Suppressor macrophage (primary cell): ENCODE data around the gene SLAMF7.

Experiments
- DNase-seq, 4 experiments: peaks; one replicate each; pipeline ENCODE4 v3.0.0-alpha.2; 2020 to 2022

SLAMF7 gene

GRCh38 chr1:160746836-160747500 is 7.9 kb downstream of the SLAMF7 start:
- no peak for DNase-seq

GRCh38 chr1:160747717-160748116 is 8.7 kb downstream of the SLAMF7 start:
- DNase-seq, result no peak

GRCh38 chr1:160748181-160748877 is 9.3 kb downstream of the SLAMF7 start:
- peak in 3 of 4 experiments; percentile 38 to 46 (median 38) for DNase-seq

GRCh38 chr1:160748878-160749269 is 9.8 kb downstream of the SLAMF7 start:
- DNase-seq, result peak; percentile 28 to 88 (median 70)

GRCh38 chr1:160750608-160751007 is 11.6 kb downstream of the SLAMF7 start:
- DNase-seq, result no peak

- DNase-seq, result no peak
Observed at GRCh38 chr1:160752406-160752805, 13.4 kb downstream of the SLAMF7 start.

- DNase-seq, result no peak
Observed at GRCh38 chr1:160752924-160753323, 13.9 kb downstream of the SLAMF7 start.

GRCh38 chr1:160753594-160753993 is 14.5 kb downstream of the SLAMF7 start:
- no peak for DNase-seq

GRCh38 chr1:160755461-160755860 is 16.4 kb downstream of the SLAMF7 start:
- DNase-seq, result no peak

- DNase-seq, result no peak
Observed at GRCh38 chr1:160755911-160756848, 17.1 kb downstream of the SLAMF7 start.

GRCh38 chr1:160756849-160757201 is 17.8 kb downstream of the SLAMF7 start:
- DNase-seq, result no peak

- DNase-seq, result no peak
Observed at GRCh38 chr1:160758521-160758920, 19.5 kb downstream of the SLAMF7 start.

GRCh38 chr1:160759740-160760139 is 20.7 kb downstream of the SLAMF7 start:
- DNase-seq, result no peak

- DNase-seq, result no peak
Observed at GRCh38 chr1:160761046-160761445, 22.0 kb downstream of the SLAMF7 start.

GRCh38 chr1:160761886-160762285 is 22.8 kb downstream of the SLAMF7 start:
- DNase-seq, result no peak

GRCh38 chr1:160763993-160764392 is 24.9 kb downstream of the SLAMF7 start:
- no peak for DNase-seq

- peak in 3 of 4 experiments; percentile 50 to 52 (median 51) for DNase-seq
Observed at GRCh38 chr1:160767395-160768294, 28.6 kb downstream of the SLAMF7 start.

- peak; percentile 80 to 91 (median 86) for DNase-seq
Observed at GRCh38 chr1:160768295-160768657, 29.2 kb downstream of the SLAMF7 start.

GRCh38 chr1:160772331-160772730 is 33.3 kb downstream of the SLAMF7 start:
- no peak for DNase-seq

GRCh38 chr1:160773093-160773492 is 34.0 kb downstream of the SLAMF7 start:
- DNase-seq, result no peak

- DNase-seq, result no peak
Observed at GRCh38 chr1:160774886-160775719, 36.1 kb downstream of the SLAMF7 start.
